Tibial nerve (tissue), 4 donors: ENCODE results near the gene LRPAP1.
"Not testable (repeated sequence)": the region's sequence is repeated elsewhere in the genome, so short reads cannot be mapped to it uniquely, and the experiment has no call there.

ENCODE experiments used
- EP300 ChIP-seq, 2 donors: sonication (generic); formaldehyde crosslinking; IDR thresholded peaks; one replicate each; pipeline ENCODE4 v1.6.1; 2017; ENCODE audit warnings: antibody characterized with exemption in 2 of 2, mild to moderate bottlenecking in 1 of 2
- POLR2A ChIP-seq, 2 donors: fragments of 450-650 bp; IDR thresholded peaks; one replicate each; pipeline ENCODE4 v1.6.1; 2017; ENCODE audit warnings: antibody characterized with exemption in 2 of 2, mild to moderate bottlenecking in 2 of 2, moderate library complexity in 2 of 2
- TF ChIP-seq, protein P1 (sequence below), 5 experiments: fragments of 200-600 bp in 3 of 5; fragments of 450-650 bp in 2 of 5; sonication (generic) in 3 of 5; IDR thresholded peaks; one replicate each; pipeline ENCODE4 v1.5.1; 2016 to 2019; ENCODE audit warnings: antibody characterized with exemption in 5 of 5, mild to moderate bottlenecking in 3 of 5, moderate library complexity in 2 of 5

GRCh38 chr4:3569611-3570010 lies 37.4 kb upstream of the LRPAP1 start:
- TF ChIP-seq, protein P1, sequence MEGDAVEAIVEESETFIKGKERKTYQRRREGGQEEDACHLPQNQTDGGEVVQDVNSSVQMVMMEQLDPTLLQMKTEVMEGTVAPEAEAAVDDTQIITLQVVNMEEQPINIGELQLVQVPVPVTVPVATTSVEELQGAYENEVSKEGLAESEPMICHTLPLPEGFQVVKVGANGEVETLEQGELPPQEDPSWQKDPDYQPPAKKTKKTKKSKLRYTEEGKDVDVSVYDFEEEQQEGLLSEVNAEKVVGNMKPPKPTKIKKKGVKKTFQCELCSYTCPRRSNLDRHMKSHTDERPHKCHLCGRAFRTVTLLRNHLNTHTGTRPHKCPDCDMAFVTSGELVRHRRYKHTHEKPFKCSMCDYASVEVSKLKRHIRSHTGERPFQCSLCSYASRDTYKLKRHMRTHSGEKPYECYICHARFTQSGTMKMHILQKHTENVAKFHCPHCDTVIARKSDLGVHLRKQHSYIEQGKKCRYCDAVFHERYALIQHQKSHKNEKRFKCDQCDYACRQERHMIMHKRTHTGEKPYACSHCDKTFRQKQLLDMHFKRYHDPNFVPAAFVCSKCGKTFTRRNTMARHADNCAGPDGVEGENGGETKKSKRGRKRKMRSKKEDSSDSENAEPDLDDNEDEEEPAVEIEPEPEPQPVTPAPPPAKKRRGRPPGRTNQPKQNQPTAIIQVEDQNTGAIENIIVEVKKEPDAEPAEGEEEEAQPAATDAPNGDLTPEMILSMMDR (IDR thresholded peaks at IDR 0.05): not testable (repeated sequence)
- TF ChIP-seq POLR2A, EP300 (IDR thresholded peaks at IDR 0.05): not testable (repeated sequence)
